H9 (cell line): ENCODE results near the gene PC. TPM values are rescaled to one million over a fixed set of nuclear protein-coding genes. Genes with fewer than 3 reads are reported as not detected.

Experiments used
- DNase-seq: peaks from one replicate; pipeline ENCODE4 v3.0.0-alpha.2; 2017
- H2AFZ ChIP-seq: one replicate; pipeline ENCODE4 v1.6.1; 2013; ENCODE audit warnings: mild to moderate bottlenecking, low read length, control low read depth, moderate library complexity
- H2AK5ac ChIP-seq: 2 replicates; pipeline ENCODE4 v1.6.1; 2013; ENCODE audit warnings: low read length, control low read depth, mixed read lengths; ENCODE audit not compliant: insufficient read length
- H2BK120ac ChIP-seq: one replicate; pipeline ENCODE4 v1.6.1; 2013; ENCODE audit warnings: low read depth, mild to moderate bottlenecking, low read length, control low read depth, inconsistent platforms; ENCODE audit not compliant: poor library complexity, severe bottlenecking
- H2BK12ac ChIP-seq: 2 replicates; pipeline ENCODE4 v1.6.1; 2013; ENCODE audit warnings: low read length, control low read depth, mixed read lengths, low read depth; ENCODE audit not compliant: insufficient read length
- H2BK15ac ChIP-seq: 2 replicates; pipeline ENCODE4 v1.6.1; 2013; ENCODE audit warnings: low read depth, low read length, control low read depth
- H2BK20ac ChIP-seq: one replicate; pipeline ENCODE4 v1.6.1; 2013; ENCODE audit warnings: low read depth, mild to moderate bottlenecking, low read length, control low read depth, inconsistent platforms; ENCODE audit not compliant: poor library complexity, severe bottlenecking
- H2BK5ac ChIP-seq: 2 replicates; pipeline ENCODE4 v1.6.1; 2013; ENCODE audit warnings: low read length, control low read depth, mixed read lengths; ENCODE audit not compliant: insufficient read length
- H3K14ac ChIP-seq: 2 replicates; pipeline ENCODE4 v1.6.1; 2013; ENCODE audit warnings: low read length, control low read depth; ENCODE audit not compliant: insufficient read depth
- H3K18ac ChIP-seq: 2 replicates; pipeline ENCODE4 v1.6.1; 2013; ENCODE audit warnings: low read depth, mild to moderate bottlenecking, mixed read lengths, low read length, control low read depth; ENCODE audit not compliant: insufficient read length
- H3K23ac ChIP-seq: 2 replicates; pipeline ENCODE4 v1.6.1; 2013; ENCODE audit warnings: low read length, control low read depth, mixed read lengths, low read depth; ENCODE audit not compliant: insufficient read length
- H3K23me2 ChIP-seq: 2 replicates; pipeline ENCODE4 v1.6.1; 2013; ENCODE audit warnings: low read depth, mild to moderate bottlenecking, mixed read lengths, low read length, control low read depth; ENCODE audit not compliant: insufficient read length, poor library complexity, severe bottlenecking
- H3K27ac ChIP-seq: 2 replicates; pipeline ENCODE4 v1.5.1; 2013; ENCODE audit warnings: low read length, control low read depth, mixed read lengths, low read depth; ENCODE audit not compliant: insufficient read length
- H3K27me3 ChIP-seq: 2 replicates; pipeline ENCODE4 v1.6.1; 2013; ENCODE audit warnings: low read length, control low read depth, inconsistent platforms; ENCODE audit not compliant: insufficient read depth
- H3K4ac ChIP-seq: 2 replicates; pipeline ENCODE4 v1.6.1; 2013; ENCODE audit warnings: low read depth, mild to moderate bottlenecking, control low read depth, inconsistent platforms, low read length, moderate library complexity
- H3K4me1 ChIP-seq: 2 replicates; pipeline ENCODE4 v1.6.1; 2013; ENCODE audit warnings: low read length, control low read depth, inconsistent platforms; ENCODE audit not compliant: insufficient read depth
- H3K4me2 ChIP-seq: 2 replicates; pipeline ENCODE4 v1.6.1; 2013; ENCODE audit warnings: low read length, control low read depth, mixed read lengths; ENCODE audit not compliant: insufficient read length, insufficient read depth
- H3K56ac ChIP-seq: 2 replicates; pipeline ENCODE4 v1.6.1; 2013; ENCODE audit warnings: low read depth, mild to moderate bottlenecking, mixed read lengths, low read length, control low read depth; ENCODE audit not compliant: insufficient read length
- H3K79me1 ChIP-seq: 2 replicates; pipeline ENCODE4 v1.6.1; 2013; ENCODE audit warnings: low read depth, mild to moderate bottlenecking, moderate library complexity, low read length, control low read depth, inconsistent platforms; ENCODE audit not compliant: insufficient read depth, poor library complexity, severe bottlenecking
- H3K79me2 ChIP-seq: 2 replicates; pipeline ENCODE4 v1.6.1; 2013; ENCODE audit warnings: low read length, control low read depth, inconsistent platforms; ENCODE audit not compliant: insufficient read depth
- H3K9ac ChIP-seq: 2 replicates; pipeline ENCODE4 v1.6.1; 2013; ENCODE audit warnings: low read length, control low read depth, mixed read lengths; ENCODE audit not compliant: insufficient read length; ENCODE audit errors: extremely low read depth
- H3K9me3 ChIP-seq: one replicate; pipeline ENCODE4 v1.6.1; 2013; ENCODE audit warnings: low read depth, low read length, inconsistent platforms; ENCODE audit not compliant: control insufficient read depth
- H3T11ph ChIP-seq: one replicate; pipeline ENCODE4 v1.6.1; 2013; ENCODE audit warnings: mild to moderate bottlenecking, low read length, control low read depth, inconsistent platforms
- H4K20me1 ChIP-seq: one replicate; pipeline ENCODE4 v1.6.1; 2013; ENCODE audit not compliant: control insufficient read depth, insufficient read length, insufficient read depth
- H4K5ac ChIP-seq: 2 replicates; pipeline ENCODE4 v1.6.1; 2013; ENCODE audit warnings: low read depth, mild to moderate bottlenecking, mixed read lengths, low read length, control low read depth; ENCODE audit not compliant: insufficient read length
- H4K8ac ChIP-seq: replicated peaks from 2 replicates; pipeline ENCODE4 v1.6.1; 2013; ENCODE audit warnings: low read length, control low read depth, mixed read lengths, low read depth; ENCODE audit not compliant: insufficient read length
- H4K91ac ChIP-seq: 2 replicates; pipeline ENCODE4 v1.6.1; 2013; ENCODE audit warnings: low read depth, mild to moderate bottlenecking, moderate library complexity, mixed read lengths, low read length, control low read depth; ENCODE audit not compliant: insufficient read length
- H3K27ac Mint-ChIP-seq, 3 experiments: 2 replicates in 2 of 3; 3 replicates in 1 of 3; pipeline ENCODE4 v1.8.0; 2020 to 2021; ENCODE audit warnings: mixed read lengths in 3 of 3, mild to moderate bottlenecking in 1 of 3, moderate library complexity in 1 of 3
- H3K27me3 Mint-ChIP-seq: 2 replicates; pipeline ENCODE4 v1.8.0; 2021; ENCODE audit warnings: low read depth, mild to moderate bottlenecking, moderate library complexity, mixed read lengths
- H3K36me3 Mint-ChIP-seq, 3 experiments: 2 replicates in 2 of 3; 3 replicates in 1 of 3; pipeline ENCODE4 v1.8.0; 2020 to 2021; ENCODE audit warnings: low read depth in 3 of 3, mixed read lengths in 3 of 3; ENCODE audit not compliant: insufficient read depth in 1 of 3
- H3K4me1 Mint-ChIP-seq, 2 experiments: 2 replicates each; pipeline ENCODE4 v1.8.0; 2020; ENCODE audit warnings: mixed read lengths in 2 of 2
- H3K4me3 Mint-ChIP-seq, 2 experiments: 2 replicates in 1 of 2; 3 replicates in 1 of 2; pipeline ENCODE4 v1.8.0; 2020 to 2021; ENCODE audit warnings: mild to moderate bottlenecking in 2 of 2, mixed read lengths in 2 of 2, moderate library complexity in 1 of 2
- H3K9me3 Mint-ChIP-seq, 2 experiments: 2 replicates in 1 of 2; 3 replicates in 1 of 2; pipeline ENCODE4 v1.8.0; 2020; ENCODE audit warnings: mild to moderate bottlenecking in 2 of 2, mixed read lengths in 2 of 2, moderate library complexity in 1 of 2
- CTCF ChIP-seq: fragments of 200-600 bp; sonication (generic); conservative IDR thresholded peaks from 3 replicates; pipeline ENCODE4 v1.8.0; 2021; ENCODE audit warnings: antibody characterized with exemption, mild to moderate bottlenecking
- WGBS: extraction: QIAGEN DNeasy Blood & Tissue Kit; methylation state at CpG from one replicate; pipeline ENCODE4 v1.1.7; 2013; ENCODE audit warnings: missing lambda C conversion rate, low lambda C conversion rate, mixed read lengths; ENCODE audit not compliant: insufficient read length; ENCODE audit errors: extremely low coverage; 5-methylcytosine and 5-hydroxymethylcytosine counted together
- total RNA-seq: library from RNA; stranded (reverse); gene quantifications from 2 replicates; pipeline ENCODE4 v1.2.1, GENCODE V29; 2021

The PC gene
- total RNA-seq, 1 experiment from 2014 or later: 32.6 TPM

DNA sequence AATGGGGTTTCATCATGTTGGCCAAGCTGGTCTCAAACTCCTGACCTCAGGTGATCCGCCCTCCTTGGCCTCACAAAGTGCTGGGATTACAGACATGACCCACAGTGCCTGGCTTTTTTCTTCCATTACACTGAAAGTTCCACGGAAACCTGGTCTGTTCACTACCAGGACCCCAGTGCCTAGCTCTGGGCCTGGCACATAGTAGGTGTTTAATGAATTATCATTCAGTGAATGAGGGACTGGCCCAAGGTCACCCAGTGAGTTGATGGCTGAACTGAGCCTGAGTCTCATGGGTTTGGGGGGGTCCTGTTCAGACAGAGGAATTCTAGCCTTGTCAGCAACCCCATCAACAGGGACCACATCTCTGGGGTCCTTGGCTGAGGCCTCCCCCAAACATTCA is 20.0 kb upstream of the PC start:
- Histone ChIP-seq H4K91ac (no peak overlapping the region), H3K4ac (no peak overlapping the region), H3K79me2 (no peaks in the 10 kb centered on the region), H2BK12ac (no peak overlapping the region), H3K23ac (no peak overlapping the region), H3K9me3 (no peaks in the 10 kb centered on the region), H4K5ac (no peak overlapping the region), H3K9ac (no peak overlapping the region), H3K18ac (no peak overlapping the region), H4K20me1 (no peaks in the 10 kb centered on the region), H2AK5ac (no peak overlapping the region), H2BK5ac (no peak overlapping the region), H2BK20ac (no peak overlapping the region), H3K14ac (no peak overlapping the region), H3K4me2 (no peak overlapping the region), H3K23me2 (no peaks in the 10 kb centered on the region), H3K56ac (no peak overlapping the region), H2AFZ (no peak overlapping the region), H3T11ph (no peak overlapping the region), H3K27ac (no peak overlapping the region), H3K4me1 (no peaks in the 10 kb centered on the region), H3K27me3 (no peaks in the 10 kb centered on the region), H3K79me1 (no peaks in the 10 kb centered on the region), H2BK15ac (no peak overlapping the region), H4K8ac (no peak overlapping the region), H2BK120ac (no peak overlapping the region)
- no CpG with 5 or more reads among the region's 2 CpGs for WGBS
- Mint-ChIP-seq H3K4me3 (no peak overlapping the region), H3K4me1 (peaks cover 4 to 15% of the 10 kb centered on the region in 2 experiments), H3K9me3 (peaks cover 7 to 12% of the 10 kb centered on the region in 2 experiments), H3K27ac (no peak overlapping the region), H3K27me3 (peaks cover 11% of the 10 kb centered on the region), H3K36me3 (peaks cover 2 to 4% (median 2%) of the 10 kb centered on the region in 3 experiments; a peak in 5 of 7 replicates)
- no peak for TF ChIP-seq CTCF
- no peak for DNase-seq
